GM21576 (cell line): ENCODE measurements around the gene GPR149.
A peak's percentile ranks its signal among the peaks of the same experiment; 100 is the strongest.
"Not testable (repeated sequence)": the region's sequence is repeated elsewhere in the genome, so short reads cannot be mapped to it uniquely, and the experiment has no call there.

Experiments used
- ATAC-seq: cut with Tn5 transposase; IDR thresholded peaks from one replicate; pipeline ENCODE4 v1.9.1; 2021; ENCODE audit warnings: mild to moderate bottlenecking, moderate library complexity; ENCODE audit not compliant: unreplicated experiment

The GPR149 gene, protein sequence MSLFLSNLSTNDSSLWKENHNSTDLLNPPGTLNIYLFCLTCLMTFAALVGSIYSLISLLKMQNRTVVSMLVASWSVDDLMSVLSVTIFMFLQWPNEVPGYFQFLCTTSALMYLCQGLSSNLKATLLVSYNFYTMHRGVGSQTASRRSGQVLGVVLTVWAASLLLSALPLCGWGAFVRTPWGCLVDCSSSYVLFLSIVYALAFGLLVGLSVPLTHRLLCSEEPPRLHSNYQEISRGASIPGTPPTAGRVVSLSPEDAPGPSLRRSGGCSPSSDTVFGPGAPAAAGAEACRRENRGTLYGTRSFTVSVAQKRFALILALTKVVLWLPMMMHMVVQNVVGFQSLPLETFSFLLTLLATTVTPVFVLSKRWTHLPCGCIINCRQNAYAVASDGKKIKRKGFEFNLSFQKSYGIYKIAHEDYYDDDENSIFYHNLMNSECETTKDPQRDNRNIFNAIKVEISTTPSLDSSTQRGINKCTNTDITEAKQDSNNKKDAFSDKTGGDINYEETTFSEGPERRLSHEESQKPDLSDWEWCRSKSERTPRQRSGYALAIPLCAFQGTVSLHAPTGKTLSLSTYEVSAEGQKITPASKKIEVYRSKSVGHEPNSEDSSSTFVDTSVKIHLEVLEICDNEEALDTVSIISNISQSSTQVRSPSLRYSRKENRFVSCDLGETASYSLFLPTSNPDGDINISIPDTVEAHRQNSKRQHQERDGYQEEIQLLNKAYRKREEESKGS

DNA sequence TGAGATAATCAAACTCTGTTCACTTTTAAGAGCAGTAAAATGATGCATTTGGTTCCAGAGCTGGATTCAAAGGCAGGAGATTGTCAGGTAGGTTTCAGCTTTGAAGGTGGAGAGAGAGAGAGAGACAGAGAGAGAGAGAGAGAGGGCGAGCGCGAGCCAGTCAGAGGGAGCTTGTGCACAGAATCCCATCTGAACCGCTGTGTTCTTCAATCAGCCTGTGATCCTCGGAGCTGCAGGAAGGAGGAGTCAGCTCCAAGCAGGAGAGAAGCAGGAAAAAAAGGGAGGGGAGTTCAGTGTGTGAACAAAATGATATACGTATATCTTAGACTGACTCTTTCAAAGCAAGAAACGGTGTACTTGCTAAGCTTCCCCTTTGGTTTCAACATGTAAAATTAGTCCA lies at the start of gene GPR149:
Gene GPR149, minus strand, starts transcription at position 177 of the 400 bp plus-strand sequence. CDS start 575 bp downstream, outside the sequence.
- ATAC-seq, result no peak

- ATAC-seq, result no peak
These were observed 43.8 kb upstream of the GPR149 start for GRCh38 chr3:154473769-154474168.

DNA sequence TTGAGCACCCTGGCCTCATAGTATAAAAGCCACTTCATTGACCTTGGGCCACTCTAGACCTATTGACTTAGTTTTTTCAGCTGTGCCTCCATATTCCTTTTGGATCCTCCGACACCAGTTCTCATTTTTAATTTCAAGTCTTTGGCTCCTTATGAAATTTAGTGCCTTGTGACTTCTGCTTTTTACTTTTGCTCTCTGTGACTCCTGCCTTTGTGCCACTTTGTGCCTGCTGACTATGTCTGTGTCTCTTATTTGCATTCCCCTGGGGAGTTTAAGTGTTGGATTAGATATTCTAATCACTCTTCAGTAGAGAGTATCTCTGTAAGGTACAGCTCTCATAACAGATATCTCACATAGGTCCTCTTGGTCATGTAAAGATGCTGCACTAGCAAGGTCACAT lies 39.6 kb upstream of the GPR149 start:
- no peak for ATAC-seq

- no peak for ATAC-seq
These were observed 34.6 kb upstream of the GPR149 start for GRCh38 chr3:154464440-154465190.

DNA sequence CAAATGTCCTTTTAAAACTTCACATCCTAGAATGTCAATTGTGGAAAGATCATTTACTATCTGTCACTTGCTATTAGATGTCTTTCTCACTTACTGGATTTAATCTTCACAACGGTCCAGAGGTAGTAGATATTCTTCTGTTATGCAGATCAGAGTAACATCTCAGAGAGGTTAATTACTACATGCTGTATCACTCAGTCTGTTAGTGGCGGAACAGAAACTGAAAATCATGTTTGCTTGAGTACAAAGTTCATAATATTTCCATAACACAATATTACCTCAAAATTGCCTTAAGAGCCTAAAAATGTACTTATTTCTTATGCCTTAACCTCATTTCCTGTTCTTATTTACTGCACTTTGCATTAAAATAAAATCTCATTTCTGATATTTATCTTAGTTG lies 28.6 kb upstream of the GPR149 start:
- no peak for ATAC-seq

DNA sequence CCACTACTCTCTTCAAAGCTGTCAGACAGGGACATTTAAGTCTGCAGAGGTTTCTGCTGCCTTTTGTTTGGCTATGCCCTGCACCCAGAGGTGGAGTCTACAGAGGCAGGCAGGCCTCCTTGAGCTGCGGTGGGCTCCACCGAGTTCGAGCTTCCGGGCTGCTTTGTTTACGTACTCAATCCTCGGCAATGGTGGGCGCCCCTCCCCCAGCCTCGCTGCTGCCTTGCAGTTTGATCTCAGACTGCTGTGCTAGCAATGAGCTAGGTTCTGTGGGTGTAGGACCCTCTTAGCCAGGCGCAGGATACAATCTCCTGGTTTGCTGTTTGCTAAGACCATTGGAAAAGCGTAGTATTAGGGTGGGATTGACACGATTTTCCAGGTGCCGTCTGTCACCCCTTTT lies 9.1 kb upstream of the GPR149 start:
- not testable (repeated sequence) for ATAC-seq

GRCh38 chr3:154431043-154431442 lies 1.1 kb upstream of the GPR149 start:
- ATAC-seq, result no peak

- no peak for ATAC-seq
These were observed 1.4 kb downstream of the GPR149 start for GRCh38 chr3:154428286-154429206.

GRCh38 chr3:154427685-154428285 lies 2.2 kb downstream of the GPR149 start:
- ATAC-seq, result no peak

GRCh38 chr3:154422694-154423093 lies 7.3 kb downstream of the GPR149 start:
- no peak for ATAC-seq

GRCh38 chr3:154421083-154421482 lies 8.9 kb downstream of the GPR149 start:
- no peak for ATAC-seq

DNA sequence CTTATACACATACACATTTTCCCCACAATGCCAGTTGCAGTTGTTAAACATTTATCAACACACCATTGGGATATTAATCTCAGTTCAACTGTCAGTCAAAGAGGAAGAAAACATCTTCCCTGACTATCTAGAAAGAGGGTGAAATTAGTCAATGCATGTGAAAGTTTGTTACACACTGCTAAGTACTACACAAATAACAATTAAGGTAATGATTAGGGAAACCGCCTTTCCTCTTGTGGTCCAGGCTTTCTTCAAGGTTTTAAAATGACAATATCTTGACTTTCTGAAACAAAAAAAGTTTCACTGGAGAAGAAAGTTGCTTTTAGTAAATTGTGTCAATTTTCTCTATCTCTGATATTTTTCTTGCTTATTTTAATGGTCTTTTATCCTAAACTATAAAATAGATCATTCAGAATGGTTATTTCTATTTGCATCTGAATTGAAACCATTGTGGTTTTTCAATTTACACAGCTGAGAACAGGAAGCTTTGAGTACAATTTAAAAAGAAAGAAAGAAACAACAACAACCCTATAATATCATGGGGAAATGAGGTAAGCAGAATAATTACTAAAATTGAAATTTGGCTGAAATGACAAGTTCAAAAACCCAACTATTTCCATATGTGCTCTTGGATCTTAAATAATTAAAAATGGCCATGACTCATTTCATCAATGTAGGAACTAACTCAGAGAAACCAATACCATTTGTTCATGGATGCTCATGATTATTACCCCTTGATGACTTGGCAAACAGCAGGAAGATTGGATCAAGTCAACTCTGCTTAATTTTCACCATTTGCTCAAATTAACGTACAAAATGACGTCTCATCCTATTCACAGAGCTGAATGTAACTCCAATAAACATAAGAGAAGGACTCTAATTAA lies 31.7 kb downstream of the GPR149 start:
- peak; percentile 94 for ATAC-seq

DNA sequence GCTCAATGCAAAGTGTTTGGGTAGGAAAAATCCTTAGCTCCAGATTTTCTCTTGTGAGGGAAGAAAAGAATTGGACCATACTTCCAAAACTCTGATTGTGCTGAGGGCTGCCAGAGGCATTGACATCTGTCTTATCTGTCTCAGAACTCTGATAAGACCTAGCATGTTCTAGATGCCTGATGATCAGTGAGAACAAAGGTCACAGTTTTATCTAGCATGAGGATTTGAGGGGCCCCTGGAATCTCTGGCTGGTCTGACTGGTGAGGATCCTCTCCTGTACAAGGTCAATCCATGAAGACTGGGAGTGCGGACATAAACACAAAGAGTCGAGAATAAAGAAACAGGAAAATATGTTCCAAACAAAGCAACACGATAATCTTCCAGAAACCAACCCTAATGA lies 40.1 kb downstream of the GPR149 start:
- ATAC-seq, result no peak

GRCh38 chr3:154384479-154384878 lies 45.5 kb downstream of the GPR149 start:
- no peak for ATAC-seq

DNA sequence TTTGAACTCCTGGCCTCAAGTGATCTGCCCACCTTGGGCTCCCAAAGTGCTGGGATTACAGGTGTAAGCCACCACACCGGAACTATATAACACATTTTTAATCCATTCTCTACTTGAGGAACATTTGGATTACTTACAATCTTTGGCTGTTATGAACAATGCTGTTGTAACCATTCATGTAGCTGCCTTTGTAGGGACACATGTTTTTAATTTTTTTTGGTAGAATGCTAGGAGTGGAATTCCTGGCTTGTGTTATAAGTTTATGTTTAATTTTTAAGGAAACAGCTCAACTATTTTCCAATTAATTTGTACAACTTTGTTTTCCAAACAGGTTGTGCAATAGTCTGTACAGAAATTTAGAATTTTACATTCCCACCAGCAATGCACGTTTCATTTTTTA lies 51.7 kb downstream of the GPR149 start:
- no peak for ATAC-seq

DNA sequence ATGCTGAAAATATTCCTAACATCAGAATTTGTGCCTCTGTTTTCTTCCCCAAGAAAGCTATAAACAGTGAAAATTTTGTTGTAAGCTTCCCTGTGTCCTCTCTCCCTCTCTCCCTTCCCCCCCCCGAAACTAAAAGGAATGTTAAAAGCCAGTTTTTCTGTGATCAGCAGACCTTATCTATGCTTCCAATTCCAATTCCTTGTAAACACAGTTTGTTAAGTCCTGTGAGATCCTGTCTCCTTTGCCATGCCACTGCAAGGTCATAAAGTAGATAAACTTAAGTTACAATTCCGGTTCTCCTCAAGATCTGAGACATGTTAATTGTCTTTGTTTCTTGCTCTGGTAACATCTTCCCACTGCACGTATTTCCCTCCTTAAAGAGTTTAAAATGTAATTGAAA lies 62.8 kb downstream of the GPR149 start:
- no peak for ATAC-seq

DNA sequence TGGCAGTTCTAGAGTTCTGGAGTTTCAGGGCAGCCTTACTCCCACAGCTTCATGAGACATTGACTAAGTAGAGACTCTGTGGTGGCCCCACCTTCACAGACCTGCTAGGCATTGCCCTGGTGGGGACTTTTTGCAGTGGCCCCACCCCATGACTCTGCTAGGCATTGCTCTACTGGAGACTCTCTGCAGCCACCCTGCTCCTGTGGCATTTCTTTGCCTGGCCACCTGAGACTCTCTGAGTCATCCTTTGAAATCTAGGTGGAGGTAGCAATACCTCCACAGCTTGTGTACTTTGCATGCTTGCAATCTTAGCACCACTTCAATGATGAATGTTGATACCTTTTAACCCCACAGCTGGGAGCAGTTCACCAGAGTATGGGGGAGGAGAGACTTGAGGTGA lies 65.1 kb downstream of the GPR149 start:
- ATAC-seq, result no peak

DNA sequence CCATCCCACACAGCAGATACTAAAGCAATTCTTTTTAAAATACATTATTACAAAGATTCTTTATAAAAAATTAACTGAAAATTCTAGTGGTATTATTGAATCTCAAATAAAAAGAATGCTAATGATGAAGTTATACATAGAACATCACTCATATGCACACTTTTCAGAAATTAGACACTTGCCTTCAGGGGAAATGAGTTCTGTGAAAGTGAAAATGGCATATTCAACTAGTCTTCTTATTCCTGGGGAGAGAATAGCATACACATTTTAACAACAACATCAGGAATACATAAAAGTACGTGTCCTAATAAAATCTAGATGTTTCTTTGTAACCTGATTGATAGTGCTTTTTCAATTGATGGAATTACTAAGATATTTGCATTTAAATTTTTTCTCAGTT lies 68.9 kb downstream of the GPR149 start:
- ATAC-seq, result no peak

GRCh38 chr3:154356009-154356408 lies 74.0 kb downstream of the GPR149 start:
- ATAC-seq, result no peak
